Urothelium cell line (cell line): Measurements from ENCODE around the gene TRIM25.

Source experiments
- DNase-seq: peaks from one replicate; pipeline ENCODE4 v3.0.0; 2011; ENCODE audit warnings: low spot score, mixed read lengths
- FAIRE-seq: peaks from 2 replicates; lab custom pipeline; 2011; peaks lifted over from hg19 to GRCh38; lab: Jason Lieb, UNC

The TRIM25 gene

DNA sequence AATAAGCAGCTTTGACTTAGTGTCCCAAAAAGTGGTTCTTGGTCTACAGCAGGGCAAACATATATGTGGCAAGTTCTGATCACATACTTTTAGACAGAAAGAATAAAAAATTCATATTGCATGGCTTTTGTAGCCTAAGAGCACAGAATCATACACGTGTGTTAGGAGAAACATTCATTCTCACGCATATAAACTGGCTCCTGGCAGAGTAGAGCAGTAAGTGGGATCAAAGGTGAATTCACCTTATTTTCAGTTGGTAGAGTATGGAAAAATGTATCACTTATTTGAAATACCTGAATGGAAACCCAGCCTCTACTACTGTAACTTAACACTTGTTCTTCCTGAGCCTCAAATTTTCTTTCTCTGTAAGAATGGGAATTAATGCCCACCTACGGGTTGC, 45.1 kb downstream of the TRIM25 start:
- DNase-seq, result no peak
- FAIRE-seq, result no peak

DNA sequence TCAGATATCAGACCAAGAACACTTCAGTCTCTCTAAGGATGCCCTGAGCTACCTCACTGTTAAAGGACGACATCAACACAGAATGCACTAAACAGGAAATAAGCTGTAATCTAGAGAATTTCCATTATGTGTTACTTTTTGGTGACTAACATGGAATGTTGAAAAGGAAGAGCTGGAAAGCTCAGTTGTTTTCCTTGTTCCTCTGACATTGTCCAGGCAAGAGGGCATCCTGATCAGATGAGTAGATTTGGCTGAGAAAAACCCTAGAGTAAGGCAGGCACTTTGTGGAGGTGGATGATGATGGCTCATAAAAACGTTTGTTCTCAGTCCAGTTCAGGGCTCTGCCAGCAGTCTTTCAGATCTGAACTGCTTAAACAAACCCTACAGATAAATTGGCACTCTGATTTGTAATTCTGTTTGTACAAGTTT, 45.9 kb downstream of the TRIM25 start:
- FAIRE-seq (no peak), DNase-seq (no peak)

DNA sequence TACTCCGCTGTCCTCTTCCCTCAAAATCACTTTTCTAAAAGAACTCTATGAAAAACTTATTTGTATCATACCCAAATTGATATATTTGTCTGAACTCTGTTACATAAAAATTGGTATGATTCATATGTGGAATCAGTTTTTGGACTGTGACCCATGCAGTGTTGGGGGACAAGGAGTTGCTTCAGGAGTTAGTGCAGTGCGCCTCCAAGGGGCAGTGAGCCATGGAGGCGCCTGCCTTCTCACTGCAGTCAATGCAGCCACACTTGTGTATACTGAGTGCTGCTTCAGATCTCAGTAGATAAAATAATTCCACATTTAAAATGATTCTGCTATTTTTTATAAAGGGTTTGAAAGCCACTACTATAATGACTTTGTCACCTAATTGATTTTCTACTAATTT, 47.4 kb downstream of the TRIM25 start:
- FAIRE-seq (no peak), DNase-seq (no peak)

DNA sequence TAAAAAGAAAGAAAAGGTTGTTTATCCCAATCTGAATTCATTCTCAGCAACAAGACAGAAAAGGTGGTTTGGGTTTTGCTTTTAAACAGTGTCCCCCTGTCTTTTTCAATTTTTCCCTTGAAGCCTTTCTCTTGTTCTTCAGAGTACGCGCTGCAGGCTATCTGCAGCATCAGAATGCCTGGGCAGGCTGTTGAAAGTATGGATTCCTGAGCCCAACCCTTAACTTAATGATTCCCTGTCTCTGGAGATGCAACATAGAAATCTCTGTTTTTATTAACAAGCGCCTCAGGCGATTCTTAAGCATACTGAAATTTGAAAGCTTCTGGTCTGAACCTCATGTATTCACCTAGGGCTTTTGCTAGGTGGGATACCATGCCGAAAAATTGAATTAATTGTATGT, 47.8 kb downstream of the TRIM25 start:
- DNase-seq (no peak), FAIRE-seq (no peak)

DNA sequence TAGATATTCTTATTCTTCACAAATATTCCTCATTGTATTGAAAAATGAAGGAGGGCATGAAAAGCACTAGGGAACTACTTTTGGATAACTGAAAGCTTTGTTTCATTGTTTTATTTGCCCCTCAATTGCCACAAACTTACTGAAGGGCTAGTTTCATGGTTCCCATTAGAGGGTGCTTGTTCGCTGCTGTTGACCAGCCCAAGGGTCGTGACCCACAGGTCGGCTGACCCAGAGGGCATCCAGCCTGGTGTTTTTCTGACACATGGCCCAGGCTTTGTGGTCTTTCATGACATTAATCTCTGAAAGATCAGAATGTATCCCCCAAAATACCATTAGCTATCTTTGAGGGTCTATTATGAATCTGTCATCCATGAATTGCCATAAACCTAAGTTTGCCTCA, 49.9 kb downstream of the TRIM25 start:
- no peak for FAIRE-seq
- DNase-seq, result no peak

DNA sequence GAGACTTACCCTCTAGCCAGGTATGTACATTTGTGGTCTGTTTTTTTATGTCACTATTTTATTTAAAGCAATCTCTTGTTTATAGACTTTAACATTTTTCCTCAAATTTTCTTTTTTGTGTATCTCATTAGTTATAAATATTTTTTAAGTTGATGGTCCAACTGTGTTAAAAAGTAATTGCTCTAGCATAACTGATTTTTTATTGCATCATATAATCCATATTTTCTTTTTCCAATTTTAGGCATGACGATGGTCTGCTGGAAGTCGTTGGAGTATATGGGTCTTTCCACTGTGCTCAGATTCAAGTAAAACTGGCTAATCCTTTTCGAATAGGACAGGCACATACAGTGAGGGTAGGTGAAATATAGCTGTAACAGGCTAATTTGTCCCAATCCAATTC, 52.0 kb downstream of the TRIM25 start:
- FAIRE-seq, result no peak
- no peak for DNase-seq

DNA sequence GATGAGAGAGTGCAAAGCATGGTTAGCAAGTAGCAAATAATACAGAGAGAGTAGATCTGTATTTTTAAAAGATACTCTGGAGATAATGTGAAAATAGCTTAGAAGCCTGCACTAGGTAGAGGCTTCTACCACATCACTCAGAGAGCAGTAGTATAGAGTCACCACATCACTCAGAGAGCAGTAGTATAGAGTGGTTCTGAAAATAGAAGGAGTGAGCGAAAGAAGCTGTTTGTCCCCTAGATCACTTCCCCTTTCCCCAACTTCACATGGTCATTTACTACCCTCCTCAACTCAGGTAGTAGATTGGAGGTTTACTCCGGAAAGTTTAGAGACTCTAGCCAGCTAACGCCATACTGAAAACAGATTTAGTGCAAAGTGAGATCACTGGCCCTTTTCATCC, 62.8 kb downstream of the TRIM25 start:
- no peak for FAIRE-seq
- no peak for DNase-seq

DNA sequence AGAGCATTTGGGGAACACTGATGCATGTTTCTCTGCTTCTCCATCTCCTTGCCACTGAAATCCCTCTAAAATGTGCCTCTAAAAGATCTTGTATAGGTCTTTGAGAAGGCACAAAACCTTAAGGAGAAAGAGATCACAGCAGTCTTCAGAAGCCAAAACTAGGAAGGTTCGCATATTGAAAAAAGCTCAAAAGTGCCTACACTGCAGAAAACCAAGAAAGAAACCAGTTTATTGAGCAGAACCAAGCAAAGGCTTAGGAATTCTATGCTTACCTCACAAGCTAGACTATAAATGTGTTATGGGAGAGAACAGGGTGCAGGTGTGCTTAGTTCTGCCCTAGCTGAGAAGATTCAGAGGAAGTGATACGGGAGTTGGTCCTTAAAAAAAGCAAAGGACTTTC, 63.3 kb downstream of the TRIM25 start:
- no peak for FAIRE-seq
- no peak for DNase-seq

DNA sequence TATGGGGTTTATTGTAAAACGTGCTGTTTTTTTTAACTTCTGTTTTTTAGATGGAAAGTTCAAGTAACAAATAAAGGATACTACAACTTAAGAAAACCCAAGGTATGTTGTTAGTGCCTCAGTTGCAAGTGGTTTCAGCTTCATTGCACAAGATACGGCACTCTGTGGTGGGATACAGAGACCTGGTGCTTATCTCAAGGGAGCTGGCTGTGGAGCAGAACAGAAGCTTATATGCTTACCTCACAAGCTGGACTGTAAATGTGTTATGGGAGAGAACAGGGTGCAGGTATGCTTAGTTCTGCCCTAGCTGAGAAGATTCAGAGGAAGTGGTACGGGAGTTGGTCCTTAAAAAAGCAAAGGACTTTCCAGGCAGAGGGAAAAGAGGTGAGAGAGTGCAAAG, 64.7 kb downstream of the TRIM25 start:
- DNase-seq (no peak), FAIRE-seq (no peak)

DNA sequence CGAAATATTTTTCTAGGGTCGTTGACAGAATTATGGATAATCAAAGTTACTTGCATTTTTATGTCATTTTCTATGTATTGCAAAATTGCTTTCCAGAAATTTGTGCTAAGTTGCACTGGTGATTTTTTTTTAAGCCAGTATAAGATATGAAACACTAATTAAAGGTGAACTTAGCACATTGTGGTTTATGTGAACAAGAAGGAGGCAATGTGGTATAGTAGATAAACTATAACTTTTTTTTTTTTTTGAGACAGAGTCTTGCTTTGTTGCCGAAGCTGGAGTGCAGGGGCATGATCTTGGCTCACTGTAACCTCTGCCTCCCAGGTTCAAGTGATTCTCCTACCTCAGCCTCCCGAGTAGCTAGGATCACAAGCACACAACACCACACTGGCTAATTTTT, 66.7 kb downstream of the TRIM25 start:
- FAIRE-seq, result no peak
- DNase-seq, result no peak

DNA sequence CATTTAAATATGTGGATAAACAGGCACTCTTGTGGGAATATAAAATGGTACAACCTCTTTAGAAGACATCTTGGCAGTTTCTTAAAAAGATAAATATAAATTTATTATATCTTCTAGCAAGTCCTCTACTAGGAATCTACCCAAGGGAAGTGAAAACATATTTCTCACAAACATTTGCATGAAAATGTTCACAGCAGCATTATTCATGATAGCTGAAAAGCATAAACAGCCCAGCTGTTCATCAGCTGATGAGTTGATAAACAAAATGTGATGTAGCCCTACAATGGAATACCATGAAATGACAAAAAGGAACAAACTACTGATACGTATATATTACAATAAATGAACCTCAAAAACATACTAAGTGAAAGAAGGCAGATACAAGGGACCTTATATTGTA, 67.9 kb downstream of the TRIM25 start:
- no peak for FAIRE-seq

DNA sequence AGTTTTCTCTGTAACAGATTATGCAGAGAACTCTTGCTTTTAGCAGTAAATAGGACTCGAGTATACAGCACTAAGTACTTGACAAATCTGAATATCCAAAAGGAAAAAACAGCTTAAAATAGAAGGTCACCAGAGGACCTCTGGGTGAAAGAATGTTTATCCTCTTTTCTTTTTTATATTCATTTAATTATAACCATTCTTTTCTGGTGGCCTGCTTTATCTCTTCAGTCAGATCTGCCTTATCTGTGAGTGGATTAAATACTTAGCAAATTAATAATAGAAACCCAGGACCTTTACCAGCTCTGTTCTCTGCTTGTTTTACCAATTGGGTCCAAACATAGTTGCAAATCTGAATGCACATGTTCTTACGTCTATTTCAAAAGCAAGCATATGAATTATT, 71.3 kb downstream of the TRIM25 start:
- FAIRE-seq, result no peak

More for the DNA sequence above, 67.9 kb downstream of the TRIM25 start:
- no peak for DNase-seq

DNA sequence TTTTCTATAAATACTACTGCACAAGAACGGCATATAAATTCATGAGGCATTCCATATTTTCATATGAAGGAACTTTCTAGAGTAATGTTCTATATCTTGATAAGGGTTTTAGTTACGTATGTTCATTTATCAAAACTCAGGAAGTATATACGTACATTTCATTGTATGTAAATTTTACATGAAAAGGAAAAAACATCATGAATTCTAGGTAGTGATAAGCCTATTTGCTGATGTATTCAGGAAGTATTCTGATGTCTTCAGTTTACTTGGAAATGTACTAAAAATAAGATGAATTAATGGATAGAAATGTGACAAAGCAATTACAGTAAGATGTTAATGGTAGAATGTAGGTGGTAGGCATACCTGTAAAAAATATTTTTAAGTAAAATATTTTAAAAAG, 75.2 kb downstream of the TRIM25 start:
- no peak for FAIRE-seq
- DNase-seq, result no peak

More for the DNA sequence above, 71.3 kb downstream of the TRIM25 start:
- DNase-seq, result no peak
